GM23338 (cell line): ENCODE measurements around the gene DPYD. TPM values are rescaled to one million over a fixed set of nuclear protein-coding genes. Genes with fewer than 3 reads are reported as not detected.

ENCODE experiments used
- ATAC-seq: fragments of 200-7000 bp; cut with Tn5 transposase; 3 replicates; pipeline ENCODE4 v1.9.1; 2020
- DNase-seq: peaks from one replicate; pipeline ENCODE4 v3.0.0-alpha.2; 2015; ENCODE audit warnings: low spot score
- H2AFZ ChIP-seq: fragments of 200-600 bp; sonication (generic); 2 replicates; pipeline ENCODE4 v1.8.0; 2016; ENCODE audit warnings: antibody characterized with exemption, mild to moderate bottlenecking, moderate library complexity
- H3F3A ChIP-seq: fragments of 200-600 bp; sonication (generic); replicated peaks from 2 replicates; pipeline ENCODE4 v1.8.0; 2017; ENCODE audit warnings: antibody characterized with exemption, mixed run types, low read depth
- H3K27ac ChIP-seq: fragments of 200-600 bp; sonication (generic); 2 replicates; pipeline ENCODE4 v1.6.1; 2016; ENCODE audit warnings: low read depth
- H3K27me3 ChIP-seq: fragments of 200-600 bp; sonication (generic); 2 replicates; pipeline ENCODE4 v1.8.0; 2016; ENCODE audit warnings: mild to moderate bottlenecking, mixed run types, moderate library complexity; ENCODE audit not compliant: insufficient read depth
- H3K36me3 ChIP-seq: fragments of 200-600 bp; sonication (generic); 2 replicates; pipeline ENCODE4 v1.8.0; 2016; ENCODE audit warnings: mild to moderate bottlenecking; ENCODE audit not compliant: insufficient read depth
- H3K4me1 ChIP-seq: fragments of 200-600 bp; sonication (generic); 2 replicates; pipeline ENCODE4 v1.8.0; 2016; ENCODE audit warnings: mild to moderate bottlenecking, moderate library complexity; ENCODE audit not compliant: insufficient read depth
- H3K4me2 ChIP-seq: fragments of 200-600 bp; sonication (generic); 2 replicates; pipeline ENCODE4 v1.7.1; 2017; ENCODE audit warnings: mixed run types
- H3K4me3 ChIP-seq: fragments of 200-600 bp; sonication (generic); 2 replicates; pipeline ENCODE4 v1.6.1; 2016; ENCODE audit warnings: mixed run types
- H3K79me2 ChIP-seq: fragments of 200-600 bp; sonication (generic); replicated peaks from 2 replicates; pipeline ENCODE4 v1.8.0; 2017; ENCODE audit warnings: mild to moderate bottlenecking; ENCODE audit not compliant: insufficient read depth
- H3K9me2 ChIP-seq: fragments of 200-600 bp; sonication (generic); 2 replicates; pipeline ENCODE4 v1.8.0; 2017; ENCODE audit not compliant: insufficient read depth
- H4K20me1 ChIP-seq: fragments of 200-600 bp; sonication (generic); replicated peaks from 2 replicates; pipeline ENCODE4 v1.8.0; 2017; ENCODE audit warnings: mild to moderate bottlenecking; ENCODE audit not compliant: insufficient read depth
- H3K27ac Mint-ChIP-seq: 2 replicates; pipeline ENCODE4 v1.8.0; 2020; ENCODE audit warnings: inconsistent platforms, mild to moderate bottlenecking, moderate library complexity, mixed read lengths
- H3K27me3 Mint-ChIP-seq: 3 replicates; pipeline ENCODE4 v1.8.0; 2022; ENCODE audit warnings: low read depth, mild to moderate bottlenecking, moderate library complexity, mixed read lengths, inconsistent platforms; ENCODE audit not compliant: insufficient read depth, poor library complexity
- H3K36me3 Mint-ChIP-seq: 3 replicates; pipeline ENCODE4 v1.8.0; 2021; ENCODE audit warnings: low read depth, mild to moderate bottlenecking, inconsistent platforms, moderate library complexity, mixed read lengths
- H3K4me1 Mint-ChIP-seq: 3 replicates; pipeline ENCODE4 v1.8.0; 2020; ENCODE audit warnings: mild to moderate bottlenecking, inconsistent platforms, mixed read lengths
- H3K4me3 Mint-ChIP-seq: 3 replicates; pipeline ENCODE4 v1.8.0; 2021; ENCODE audit warnings: moderate library complexity, mild to moderate bottlenecking, inconsistent platforms, mixed read lengths
- H3K9me3 Mint-ChIP-seq: 3 replicates; pipeline ENCODE4 v1.8.0; 2020; ENCODE audit warnings: moderate library complexity, mild to moderate bottlenecking, inconsistent platforms, mixed read lengths
- EZH2 ChIP-seq: fragments of 200-600 bp; sonication (generic); IDR thresholded peaks from one replicate; pipeline ENCODE4 v1.8.0; 2017; ENCODE audit warnings: antibody characterized with exemption, mild to moderate bottlenecking, low read depth; ENCODE audit not compliant: unreplicated experiment
- EZH2phosphoT487 ChIP-seq: fragments of 200-600 bp; sonication (generic); IDR thresholded peaks from one replicate; pipeline ENCODE4 v1.8.1; 2018; ENCODE audit warnings: antibody characterized with exemption; ENCODE audit not compliant: unreplicated experiment
- ZNF114 ChIP-seq: fragments of 250-450 bp; sonication (Bioruptor Pico); IDR thresholded peaks from 2 replicates; pipeline ENCODE4 v1.5.0; 2020; ENCODE audit warnings: mild to moderate bottlenecking, moderate library complexity
- polyA plus RNA-seq: library from polyadenylated mRNA; unstranded; fragments of >200 nt; fragmentation: Nextera tagmentation; extraction: Ambion mirVana; gene quantifications from 2 replicates; pipeline ENCODE4 v1.2.1, GENCODE V29; 2016
- total RNA-seq: library from RNA; depleted of rRNA; stranded (reverse); fragments of >200 nt; shearing (Covaris generic); gene quantifications from 2 replicates; pipeline ENCODE4 v1.2.3, GENCODE V29; 2014
- TF ChIP-seq, protein P1 (sequence below): IDR thresholded peaks from one replicate; pipeline ENCODE4 v1.6.1; 2018; ENCODE audit warnings: antibody characterized with exemption; ENCODE audit not compliant: unreplicated experiment
- TF ChIP-seq, protein P2 (sequence below): fragments of 250-450 bp; sonication (Bioruptor Pico); IDR thresholded peaks from 2 replicates; pipeline ENCODE4 v1.5.0; 2020; ENCODE audit warnings: mild to moderate bottlenecking, moderate library complexity
- TF ChIP-seq, protein P3 (sequence below), 2 experiments: fragments of 200-600 bp in 1 of 2; sonication (generic) in 1 of 2; conservative IDR thresholded peaks; 2 replicates each; pipeline versions ENCODE4 v1.5.1 to v1.6.1; 2016 to 2017; ENCODE audit warnings: antibody characterized with exemption in 2 of 2, low read depth in 2 of 2, mild to moderate bottlenecking in 2 of 2, moderate library complexity in 1 of 2

The DPYD gene
- total and polyA plus RNA-seq, 2 experiments from 2014 or later = 0.50 to 1.6 TPM

DNA sequence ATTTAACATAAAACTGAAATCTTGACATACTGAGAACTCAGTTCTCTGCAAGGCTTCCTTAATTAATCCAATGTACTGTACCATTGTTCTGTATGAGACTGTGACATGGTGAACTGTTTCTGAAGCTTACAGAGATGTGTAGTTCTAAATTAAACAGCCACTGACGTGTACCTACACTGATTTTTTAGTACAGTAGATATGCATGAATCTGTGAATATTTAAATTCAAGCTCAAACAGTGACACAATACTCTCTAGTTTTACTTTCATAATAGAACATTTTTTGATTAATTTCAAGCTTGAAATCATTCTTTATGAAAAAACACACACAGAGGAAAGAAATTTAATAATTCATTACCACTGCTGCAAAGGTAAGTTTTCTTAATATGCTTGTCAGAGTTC, 621.9 kb downstream of the DPYD start:
- H3K4me1 Mint-ChIP-seq = 0 out of 3 replicates have a peak, but pooled peaks cover 3% of the 10 kb centered on the region
- no peaks in the 10 kb centered on the region for H3K27me3 Mint-ChIP-seq
- Histone ChIP-seq H3K79me2 (no peaks in the 10 kb centered on the region), H2AFZ (no peak overlapping the region), H3K9me2 (no peaks in the 10 kb centered on the region), H3K4me3 (no peak overlapping the region), H3K27me3 (no peaks in the 10 kb centered on the region), H3K4me1 (no peaks in the 10 kb centered on the region), H4K20me1 (no peaks in the 10 kb centered on the region), H3F3A (no peaks in the 10 kb centered on the region), H3K4me2 (no peak overlapping the region), H3K36me3 (no peaks in the 10 kb centered on the region), H3K27ac (no peak overlapping the region)
- no peaks in the 10 kb centered on the region for H3K9me3 Mint-ChIP-seq
- no peak overlapping the region for H3K27ac Mint-ChIP-seq
- no peaks in the 10 kb centered on the region for H3K36me3 Mint-ChIP-seq
- no peak for ATAC-seq
- no peak for DNase-seq
- TF ChIP-seq EZH2phosphoT487 (no peak), ZNF114 (no peak), EZH2 (no peak)
- TF ChIP-seq, protein P1, sequence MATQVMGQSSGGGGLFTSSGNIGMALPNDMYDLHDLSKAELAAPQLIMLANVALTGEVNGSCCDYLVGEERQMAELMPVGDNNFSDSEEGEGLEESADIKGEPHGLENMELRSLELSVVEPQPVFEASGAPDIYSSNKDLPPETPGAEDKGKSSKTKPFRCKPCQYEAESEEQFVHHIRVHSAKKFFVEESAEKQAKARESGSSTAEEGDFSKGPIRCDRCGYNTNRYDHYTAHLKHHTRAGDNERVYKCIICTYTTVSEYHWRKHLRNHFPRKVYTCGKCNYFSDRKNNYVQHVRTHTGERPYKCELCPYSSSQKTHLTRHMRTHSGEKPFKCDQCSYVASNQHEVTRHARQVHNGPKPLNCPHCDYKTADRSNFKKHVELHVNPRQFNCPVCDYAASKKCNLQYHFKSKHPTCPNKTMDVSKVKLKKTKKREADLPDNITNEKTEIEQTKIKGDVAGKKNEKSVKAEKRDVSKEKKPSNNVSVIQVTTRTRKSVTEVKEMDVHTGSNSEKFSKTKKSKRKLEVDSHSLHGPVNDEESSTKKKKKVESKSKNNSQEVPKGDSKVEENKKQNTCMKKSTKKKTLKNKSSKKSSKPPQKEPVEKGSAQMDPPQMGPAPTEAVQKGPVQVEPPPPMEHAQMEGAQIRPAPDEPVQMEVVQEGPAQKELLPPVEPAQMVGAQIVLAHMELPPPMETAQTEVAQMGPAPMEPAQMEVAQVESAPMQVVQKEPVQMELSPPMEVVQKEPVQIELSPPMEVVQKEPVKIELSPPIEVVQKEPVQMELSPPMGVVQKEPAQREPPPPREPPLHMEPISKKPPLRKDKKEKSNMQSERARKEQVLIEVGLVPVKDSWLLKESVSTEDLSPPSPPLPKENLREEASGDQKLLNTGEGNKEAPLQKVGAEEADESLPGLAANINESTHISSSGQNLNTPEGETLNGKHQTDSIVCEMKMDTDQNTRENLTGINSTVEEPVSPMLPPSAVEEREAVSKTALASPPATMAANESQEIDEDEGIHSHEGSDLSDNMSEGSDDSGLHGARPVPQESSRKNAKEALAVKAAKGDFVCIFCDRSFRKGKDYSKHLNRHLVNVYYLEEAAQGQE = no peak
- TF ChIP-seq, protein P2, sequence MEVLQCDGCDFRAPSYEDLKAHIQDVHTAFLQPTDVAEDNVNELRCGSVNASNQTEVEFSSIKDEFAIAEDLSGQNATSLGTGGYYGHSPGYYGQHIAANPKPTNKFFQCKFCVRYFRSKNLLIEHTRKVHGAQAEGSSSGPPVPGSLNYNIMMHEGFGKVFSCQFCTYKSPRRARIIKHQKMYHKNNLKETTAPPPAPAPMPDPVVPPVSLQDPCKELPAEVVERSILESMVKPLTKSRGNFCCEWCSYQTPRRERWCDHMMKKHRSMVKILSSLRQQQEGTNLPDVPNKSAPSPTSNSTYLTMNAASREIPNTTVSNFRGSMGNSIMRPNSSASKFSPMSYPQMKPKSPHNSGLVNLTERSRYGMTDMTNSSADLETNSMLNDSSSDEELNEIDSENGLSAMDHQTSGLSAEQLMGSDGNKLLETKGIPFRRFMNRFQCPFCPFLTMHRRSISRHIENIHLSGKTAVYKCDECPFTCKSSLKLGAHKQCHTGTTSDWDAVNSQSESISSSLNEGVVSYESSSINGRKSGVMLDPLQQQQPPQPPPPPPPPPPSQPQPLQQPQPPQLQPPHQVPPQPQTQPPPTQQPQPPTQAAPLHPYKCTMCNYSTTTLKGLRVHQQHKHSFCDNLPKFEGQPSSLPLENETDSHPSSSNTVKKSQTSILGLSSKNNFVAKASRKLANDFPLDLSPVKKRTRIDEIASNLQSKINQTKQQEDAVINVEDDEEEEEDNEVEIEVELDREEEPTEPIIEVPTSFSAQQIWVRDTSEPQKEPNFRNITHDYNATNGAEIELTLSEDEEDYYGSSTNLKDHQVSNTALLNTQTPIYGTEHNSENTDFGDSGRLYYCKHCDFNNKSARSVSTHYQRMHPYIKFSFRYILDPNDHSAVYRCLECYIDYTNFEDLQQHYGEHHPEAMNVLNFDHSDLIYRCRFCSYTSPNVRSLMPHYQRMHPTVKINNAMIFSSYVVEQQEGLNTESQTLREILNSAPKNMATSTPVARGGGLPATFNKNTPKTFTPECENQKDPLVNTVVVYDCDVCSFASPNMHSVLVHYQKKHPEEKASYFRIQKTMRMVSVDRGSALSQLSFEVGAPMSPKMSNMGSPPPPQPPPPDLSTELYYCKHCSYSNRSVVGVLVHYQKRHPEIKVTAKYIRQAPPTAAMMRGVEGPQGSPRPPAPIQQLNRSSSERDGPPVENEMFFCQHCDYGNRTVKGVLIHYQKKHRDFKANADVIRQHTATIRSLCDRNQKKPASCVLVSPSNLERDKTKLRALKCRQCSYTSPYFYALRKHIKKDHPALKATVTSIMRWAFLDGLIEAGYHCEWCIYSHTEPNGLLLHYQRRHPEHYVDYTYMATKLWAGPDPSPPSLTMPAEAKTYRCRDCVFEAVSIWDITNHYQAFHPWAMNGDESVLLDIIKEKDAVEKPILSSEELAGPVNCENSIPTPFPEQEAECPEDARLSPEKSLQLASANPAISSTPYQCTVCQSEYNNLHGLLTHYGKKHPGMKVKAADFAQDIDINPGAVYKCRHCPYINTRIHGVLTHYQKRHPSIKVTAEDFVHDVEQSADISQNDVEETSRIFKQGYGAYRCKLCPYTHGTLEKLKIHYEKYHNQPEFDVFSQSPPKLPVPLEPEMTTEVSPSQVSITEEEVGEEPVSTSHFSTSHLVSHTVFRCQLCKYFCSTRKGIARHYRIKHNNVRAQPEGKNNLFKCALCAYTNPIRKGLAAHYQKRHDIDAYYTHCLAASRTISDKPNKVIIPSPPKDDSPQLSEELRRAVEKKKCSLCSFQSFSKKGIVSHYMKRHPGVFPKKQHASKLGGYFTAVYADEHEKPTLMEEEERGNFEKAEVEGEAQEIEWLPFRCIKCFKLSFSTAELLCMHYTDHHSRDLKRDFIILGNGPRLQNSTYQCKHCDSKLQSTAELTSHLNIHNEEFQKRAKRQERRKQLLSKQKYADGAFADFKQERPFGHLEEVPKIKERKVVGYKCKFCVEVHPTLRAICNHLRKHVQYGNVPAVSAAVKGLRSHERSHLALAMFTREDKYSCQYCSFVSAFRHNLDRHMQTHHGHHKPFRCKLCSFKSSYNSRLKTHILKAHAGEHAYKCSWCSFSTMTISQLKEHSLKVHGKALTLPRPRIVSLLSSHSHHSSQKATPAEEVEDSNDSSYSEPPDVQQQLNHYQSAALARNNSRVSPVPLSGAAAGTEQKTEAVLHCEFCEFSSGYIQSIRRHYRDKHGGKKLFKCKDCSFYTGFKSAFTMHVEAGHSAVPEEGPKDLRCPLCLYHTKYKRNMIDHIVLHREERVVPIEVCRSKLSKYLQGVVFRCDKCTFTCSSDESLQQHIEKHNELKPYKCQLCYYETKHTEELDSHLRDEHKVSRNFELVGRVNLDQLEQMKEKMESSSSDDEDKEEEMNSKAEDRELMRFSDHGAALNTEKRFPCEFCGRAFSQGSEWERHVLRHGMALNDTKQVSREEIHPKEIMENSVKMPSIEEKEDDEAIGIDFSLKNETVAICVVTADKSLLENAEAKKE (CRISPR knock-in tag) = no peak
- TF ChIP-seq, protein P3, sequence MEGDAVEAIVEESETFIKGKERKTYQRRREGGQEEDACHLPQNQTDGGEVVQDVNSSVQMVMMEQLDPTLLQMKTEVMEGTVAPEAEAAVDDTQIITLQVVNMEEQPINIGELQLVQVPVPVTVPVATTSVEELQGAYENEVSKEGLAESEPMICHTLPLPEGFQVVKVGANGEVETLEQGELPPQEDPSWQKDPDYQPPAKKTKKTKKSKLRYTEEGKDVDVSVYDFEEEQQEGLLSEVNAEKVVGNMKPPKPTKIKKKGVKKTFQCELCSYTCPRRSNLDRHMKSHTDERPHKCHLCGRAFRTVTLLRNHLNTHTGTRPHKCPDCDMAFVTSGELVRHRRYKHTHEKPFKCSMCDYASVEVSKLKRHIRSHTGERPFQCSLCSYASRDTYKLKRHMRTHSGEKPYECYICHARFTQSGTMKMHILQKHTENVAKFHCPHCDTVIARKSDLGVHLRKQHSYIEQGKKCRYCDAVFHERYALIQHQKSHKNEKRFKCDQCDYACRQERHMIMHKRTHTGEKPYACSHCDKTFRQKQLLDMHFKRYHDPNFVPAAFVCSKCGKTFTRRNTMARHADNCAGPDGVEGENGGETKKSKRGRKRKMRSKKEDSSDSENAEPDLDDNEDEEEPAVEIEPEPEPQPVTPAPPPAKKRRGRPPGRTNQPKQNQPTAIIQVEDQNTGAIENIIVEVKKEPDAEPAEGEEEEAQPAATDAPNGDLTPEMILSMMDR (conservative IDR thresholded peaks at IDR 0.05; ENCODE audit: low read depth in 2 of 2) = no peak
- no peak overlapping the region for H3K4me3 Mint-ChIP-seq
